H1 (cell line): ENCODE data around the gene AEBP1. TPM values are rescaled to one million over a fixed set of nuclear protein-coding genes. Genes with fewer than 3 reads are reported as not detected.

Source experiments
- CTCF ChIA-PET: fragments of 300-600 bp; sonication (Branson Sonifier 250); formaldehyde crosslinking; loops from one replicate; lab custom pipeline; 2021; ENCODE audit not compliant: partially characterized antibody; lab: Charles Lee
- POLR2A ChIA-PET: fragments of 300-600 bp; sonication (Branson Sonifier 250); formaldehyde crosslinking; loops from one replicate; lab custom pipeline; 2021; ENCODE audit warnings: inconsistent platforms; ENCODE audit not compliant: partially characterized antibody; lab: Charles Lee
- DNase-seq, 2 experiments: peaks; one replicate each; pipeline versions ENCODE4 v3.0.0 to v3.0.0-alpha.2; 2010 to 2022; ENCODE audit warnings: low spot score in 2 of 2, low read depth in 1 of 2, mixed read lengths in 1 of 2
- FAIRE-seq: peaks from 2 replicates; lab custom pipeline; 2011; peaks lifted over from hg19 to GRCh38; lab: Jason Lieb, UNC
- H2AFZ ChIP-seq: 2 replicates; pipeline ENCODE4 v1.8.1; 2012; ENCODE audit warnings: low read length, inconsistent platforms
- H2AK5ac ChIP-seq: 2 replicates; pipeline ENCODE4 v1.6.1; 2013; ENCODE audit warnings: low read depth, low read length
- H2BK120ac ChIP-seq: replicated peaks from 2 replicates; pipeline ENCODE3; 2013; ENCODE audit warnings: low read depth, low read length, inconsistent platforms
- H2BK12ac ChIP-seq: 2 replicates; pipeline ENCODE4 v1.6.1; 2013; ENCODE audit warnings: low read depth, low read length
- H2BK15ac ChIP-seq: 2 replicates; pipeline ENCODE4 v1.6.1; 2013; ENCODE audit warnings: low read length
- H2BK20ac ChIP-seq: 2 replicates; pipeline ENCODE4 v1.6.1; 2013; ENCODE audit warnings: low read length
- H2BK5ac ChIP-seq: 2 replicates; pipeline ENCODE4 v1.6.1; 2013; ENCODE audit warnings: low read depth, low read length
- H3K14ac ChIP-seq: 2 replicates; pipeline ENCODE4 v1.6.1; 2013; ENCODE audit warnings: inconsistent platforms; ENCODE audit not compliant: insufficient read length
- H3K18ac ChIP-seq: 2 replicates; pipeline ENCODE4 v1.6.1; 2013; ENCODE audit warnings: low read length; ENCODE audit errors: extremely low read depth
- H3K23ac ChIP-seq: 2 replicates; pipeline ENCODE4 v1.6.1; 2013; ENCODE audit warnings: inconsistent platforms; ENCODE audit not compliant: insufficient read length
- H3K23me2 ChIP-seq: 2 replicates; pipeline ENCODE4 v1.6.1; 2013; ENCODE audit warnings: low read depth, low read length
- H3K27ac ChIP-seq: 2 replicates; pipeline ENCODE4 v1.6.1; 2011; ENCODE audit warnings: low read depth, low read length, inconsistent platforms
- H3K27me3 ChIP-seq, 4 experiments: replicated peaks in 1 of 4; 1 replicate in 1 of 4; 2 replicates in 3 of 4; pipeline versions ENCODE4 v1.6.1 to v1.8.1; 2011 to 2013; ENCODE audit warnings: low read length in 3 of 4, mild to moderate bottlenecking in 3 of 4, inconsistent platforms in 2 of 4, mixed read lengths in 2 of 4, moderate library complexity in 1 of 4; ENCODE audit not compliant: control insufficient read depth in 3 of 4, insufficient read depth in 3 of 4; ENCODE audit errors: extremely low read depth in 1 of 4
- H3K36me3 ChIP-seq, 4 experiments: 2 replicates each; pipeline versions ENCODE4 v1.6.1 to v1.8.1; 2011 to 2013; ENCODE audit warnings: mild to moderate bottlenecking in 4 of 4, low read length in 3 of 4, moderate library complexity in 2 of 4, control low read depth in 1 of 4, inconsistent platforms in 1 of 4; ENCODE audit not compliant: insufficient read depth in 4 of 4, control insufficient read depth in 2 of 4
- H3K4ac ChIP-seq: replicated peaks from 2 replicates; pipeline ENCODE3; 2013; ENCODE audit warnings: low read length, low read depth, mixed read lengths, inconsistent platforms; ENCODE audit not compliant: insufficient read length
- H3K4me1 ChIP-seq, 4 experiments: replicated peaks in 1 of 4; 1 replicate in 1 of 4; 2 replicates in 3 of 4; pipeline versions ENCODE4 v1.6.1 to v1.8.1; 2011 to 2013; ENCODE audit warnings: low read length in 3 of 4, inconsistent platforms in 2 of 4, mixed read lengths in 1 of 4; ENCODE audit not compliant: insufficient read depth in 4 of 4, control insufficient read depth in 3 of 4
- H3K4me2 ChIP-seq, 2 experiments: 2 replicates each; pipeline versions ENCODE4 v1.6.1 to v1.8.1; 2011 to 2013; ENCODE audit warnings: low read depth in 2 of 2, low read length in 2 of 2, control low read depth in 1 of 2, inconsistent platforms in 1 of 2, mild to moderate bottlenecking in 1 of 2; ENCODE audit not compliant: insufficient read depth in 1 of 2
- H3K4me3 ChIP-seq, 4 experiments: fragments of 200-600, 300-600 bp in 1 of 4; sonication (generic), shearing (Covaris generic), sonication (Bioruptor Twin) in 1 of 4; 2 replicates each; pipeline versions ENCODE4 v1.5.1 to v1.8.1; 2011 to 2016; ENCODE audit warnings: low read length in 4 of 4, low read depth in 3 of 4, control low read depth in 2 of 4, inconsistent platforms in 2 of 4, mild to moderate bottlenecking in 2 of 4, mixed read lengths in 1 of 4, moderate library complexity in 1 of 4; ENCODE audit not compliant: insufficient read depth in 2 of 4; ENCODE audit errors: extremely low read depth in 1 of 4
- H3K56ac ChIP-seq: replicated peaks from 2 replicates; pipeline ENCODE3; 2013; ENCODE audit warnings: low read depth, mild to moderate bottlenecking, mixed read lengths, low read length, inconsistent platforms; ENCODE audit not compliant: insufficient read length
- H3K79me1 ChIP-seq: 2 replicates; pipeline ENCODE4 v1.6.1; 2013; ENCODE audit warnings: low read depth, low read length, control low read depth
- H3K79me2 ChIP-seq, 2 experiments: 2 replicates each; pipeline versions ENCODE4 v1.6.1 to v1.8.1; 2012 to 2013; ENCODE audit warnings: low read length in 2 of 2, mild to moderate bottlenecking in 2 of 2, inconsistent platforms in 1 of 2; ENCODE audit not compliant: insufficient read depth in 2 of 2, control insufficient read depth in 1 of 2
- H3K9ac ChIP-seq, 4 experiments: replicated peaks in 1 of 4; 1 replicate in 1 of 4; 2 replicates in 3 of 4; pipeline versions ENCODE4 v1.6.1 to v1.8.1; 2011 to 2013; ENCODE audit warnings: low read depth in 3 of 4, low read length in 3 of 4, control low read depth in 2 of 4, mild to moderate bottlenecking in 2 of 4, moderate library complexity in 2 of 4, inconsistent platforms in 1 of 4; ENCODE audit errors: extremely low read depth in 1 of 4
- H3K9me3 ChIP-seq, 2 experiments: 2 replicates each; pipeline versions ENCODE4 v1.6.1 to v1.8.1; 2012 to 2013; ENCODE audit warnings: mild to moderate bottlenecking in 2 of 2, moderate library complexity in 2 of 2, control low read depth in 1 of 2, inconsistent platforms in 1 of 2, low read depth in 1 of 2, low read length in 1 of 2, mixed read lengths in 1 of 2; ENCODE audit not compliant: insufficient read depth in 2 of 2
- H4K20me1 ChIP-seq, 2 experiments: replicated peaks in 1 of 2; 2 replicates each; pipeline versions ENCODE3 to v1.8.1; 2011 to 2013; ENCODE audit warnings: inconsistent platforms in 2 of 2, low read length in 2 of 2, mild to moderate bottlenecking in 1 of 2; ENCODE audit not compliant: insufficient read depth in 2 of 2, control insufficient read depth in 1 of 2
- H4K5ac ChIP-seq: 2 replicates; pipeline ENCODE4 v1.6.1; 2013; ENCODE audit warnings: low read length, low read depth, mixed read lengths, inconsistent platforms; ENCODE audit not compliant: insufficient read length
- H4K8ac ChIP-seq: 2 replicates; pipeline ENCODE4 v1.8.0; 2013; ENCODE audit warnings: mild to moderate bottlenecking, moderate library complexity, low read length, inconsistent platforms; ENCODE audit not compliant: insufficient read depth; ENCODE audit errors: extremely low read depth
- H4K91ac ChIP-seq: replicated peaks from 2 replicates; pipeline ENCODE3; 2013; ENCODE audit warnings: low read length, mixed read lengths, inconsistent platforms; ENCODE audit not compliant: insufficient read length
- BRCA1 ChIP-seq: IDR thresholded peaks from 2 replicates; pipeline ENCODE4 v1.6.1; 2012; ENCODE audit warnings: low read depth, low read length, improper control_type of control experiment
- HDAC2 ChIP-seq, 2 experiments: fragments of 300-600 bp in 1 of 2; sonication (generic) in 1 of 2; IDR thresholded peaks; 2 replicates each; pipeline ENCODE4 v1.6.1; 2011 to 2012; ENCODE audit warnings: low read depth in 2 of 2, low read length in 2 of 2, mild to moderate bottlenecking in 2 of 2, moderate library complexity in 2 of 2, borderline replicate concordance in 1 of 2, inconsistent platforms in 1 of 2
- JUN ChIP-seq: IDR thresholded peaks from 2 replicates; pipeline ENCODE4 v1.6.1; 2011; ENCODE audit warnings: low read depth, mild to moderate bottlenecking, improper control_type of control experiment, low read length
- NRF1 ChIP-seq: IDR thresholded peaks from 2 replicates; pipeline ENCODE4 v1.6.1; 2011; ENCODE audit warnings: mild to moderate bottlenecking, low read depth, low read length, improper control_type of control experiment
- POLR2A ChIP-seq, 2 experiments: IDR thresholded peaks; 1 replicate in 1 of 2; 2 replicates in 1 of 2; pipeline ENCODE4 v1.6.1; 2011; ENCODE audit warnings: low read depth in 2 of 2, low read length in 2 of 2, mild to moderate bottlenecking in 2 of 2; ENCODE audit errors: control extremely low read depth in 1 of 2
- TBP ChIP-seq: IDR thresholded peaks from 2 replicates; pipeline ENCODE4 v1.6.1; 2011; ENCODE audit warnings: low read depth, low read length, improper control_type of control experiment
- WGBS, 2 experiments: shearing (Covaris generic) in 1 of 2; methylation state at CpG; one replicate each; pipeline versions ENCODE4 v1.1.6 to v1.1.7; 2013 to 2015; ENCODE audit warnings: low lambda C conversion rate in 2 of 2, mixed read lengths in 2 of 2, inconsistent platforms in 1 of 2, low coverage in 1 of 2, missing lambda C conversion rate in 1 of 2; ENCODE audit not compliant: insufficient replicate concordance in 2 of 2, insufficient coverage in 1 of 2, insufficient read length in 1 of 2; ENCODE audit errors: extremely low coverage in 1 of 2, missing lambda C conversion rate in 1 of 2; 5-methylcytosine and 5-hydroxymethylcytosine counted together
- polyA plus RNA-seq, 7 experiments: library from polyadenylated mRNA; depleted of rRNA in 3 of 7; stranded (reverse) in 5 of 7; unstranded in 2 of 7; fragments of >200 nt in 5 of 7; fragments of 200-250 nt in 2 of 7; gene quantifications; 1 replicate in 5 of 7; 2 replicates in 1 of 7; 4 replicates in 1 of 7; pipeline versions ENCODE4 v1.2.1 to v1.2.3, GENCODE V29; 2011 to 2013; ENCODE audit warnings: missing spikeins in 2 of 7, mixed read lengths in 2 of 7
- total RNA-seq: library from RNA; stranded (reverse); fragmentation: NEBNext Ultra II Directional; extraction: Animal tissue kit (Norgen Biotek cat#: 25700); gene quantifications from 2 replicates; pipeline ENCODE4 v1.2.1, GENCODE V29; 2021
- TF ChIP-seq, protein P1 (sequence below): IDR thresholded peaks from 2 replicates; pipeline ENCODE4 v1.6.1; 2011; ENCODE audit warnings: low read length, improper control_type of control experiment
- TF ChIP-seq, protein P2 (sequence below), 3 experiments: IDR thresholded peaks; 1 replicate in 2 of 3; 2 replicates in 1 of 3; pipeline versions ENCODE4 v1.5.1 to v1.6.1; 2011; ENCODE audit warnings: low read length in 3 of 3, mild to moderate bottlenecking in 3 of 3, inconsistent platforms in 2 of 3, low read depth in 1 of 3, moderate library complexity in 1 of 3; ENCODE audit not compliant: insufficient read depth in 1 of 3; ENCODE audit errors: control extremely low read depth in 1 of 3

AEBP1 gene
- total and polyA plus RNA-seq, 2 of the 8 experiments (the other 6 are each of a cell fraction or from before 2014, with no cell fraction given), result 10.4 to 41.2 TPM

DNA sequence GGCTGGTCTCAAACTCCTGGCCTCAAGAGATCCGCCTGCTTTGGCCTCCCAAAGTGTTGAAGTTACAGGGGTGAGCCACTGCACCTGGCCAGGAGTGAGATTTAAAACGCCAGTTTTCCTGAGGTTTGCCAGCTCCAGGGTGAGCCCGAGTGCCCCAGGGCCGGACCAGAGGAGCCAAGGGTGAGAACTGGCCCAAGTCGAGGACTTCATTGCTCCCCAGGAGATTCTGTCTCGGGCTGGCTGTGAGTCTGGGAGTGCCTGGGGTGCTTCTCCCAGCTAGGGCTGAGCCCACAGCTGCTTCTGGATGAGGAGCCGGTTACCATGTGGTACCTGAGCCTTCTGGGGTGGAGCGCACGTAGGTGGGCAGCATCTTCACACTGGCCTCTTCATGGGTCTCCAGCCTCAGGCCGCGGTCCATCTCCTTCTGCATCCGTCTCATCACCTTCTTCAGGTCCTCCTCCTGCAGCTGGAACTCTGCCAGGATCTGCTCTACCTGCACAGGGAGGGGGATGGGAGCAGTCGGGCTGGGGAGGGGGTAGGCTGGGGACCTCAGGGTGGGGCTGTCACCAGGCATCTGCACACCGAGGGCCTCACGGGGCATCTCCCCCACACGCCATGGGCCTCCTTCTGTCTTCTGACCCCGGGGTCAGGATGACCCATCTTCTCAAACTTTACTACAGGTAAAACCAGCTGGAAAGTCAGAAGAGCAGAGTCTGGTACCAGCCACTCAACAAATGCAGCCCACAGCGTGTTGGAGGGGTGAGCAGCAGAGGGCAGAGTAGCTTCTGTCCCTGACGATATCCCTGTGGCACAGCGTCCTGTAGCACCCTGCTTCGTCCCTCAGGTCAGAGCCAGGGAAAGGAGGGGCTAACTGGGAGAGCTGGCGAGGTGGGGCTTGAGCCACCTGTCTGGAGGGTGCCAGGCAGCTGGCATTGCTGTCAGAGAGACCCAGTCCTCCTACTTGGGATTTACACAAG lies 49.1 kb downstream of the AEBP1 start:
- no peak for DNase-seq
- H2BK120ac ChIP-seq, result no peak overlapping the region
- WGBS, 2 experiments, result 78% methylated on average over 21 of the region's 22 CpGs; no CpG with 5 or more reads in 1 of the 2 experiments
- TF ChIP-seq BRCA1, result no peak
- TF ChIP-seq, protein P1, sequence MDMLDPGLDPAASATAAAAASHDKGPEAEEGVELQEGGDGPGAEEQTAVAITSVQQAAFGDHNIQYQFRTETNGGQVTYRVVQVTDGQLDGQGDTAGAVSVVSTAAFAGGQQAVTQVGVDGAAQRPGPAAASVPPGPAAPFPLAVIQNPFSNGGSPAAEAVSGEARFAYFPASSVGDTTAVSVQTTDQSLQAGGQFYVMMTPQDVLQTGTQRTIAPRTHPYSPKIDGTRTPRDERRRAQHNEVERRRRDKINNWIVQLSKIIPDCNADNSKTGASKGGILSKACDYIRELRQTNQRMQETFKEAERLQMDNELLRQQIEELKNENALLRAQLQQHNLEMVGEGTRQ, result no peak
- TF ChIP-seq NRF1, result no peak
- no peak for TF ChIP-seq TBP
- no peak for TF ChIP-seq POLR2A (IDR thresholded peaks at IDR 0.05; ENCODE audit: control extremely low read depth in 1 of 2, low read depth in 2 of 2, low read length in 2 of 2)
- no peak for TF ChIP-seq JUN
- TF ChIP-seq, protein P2, sequence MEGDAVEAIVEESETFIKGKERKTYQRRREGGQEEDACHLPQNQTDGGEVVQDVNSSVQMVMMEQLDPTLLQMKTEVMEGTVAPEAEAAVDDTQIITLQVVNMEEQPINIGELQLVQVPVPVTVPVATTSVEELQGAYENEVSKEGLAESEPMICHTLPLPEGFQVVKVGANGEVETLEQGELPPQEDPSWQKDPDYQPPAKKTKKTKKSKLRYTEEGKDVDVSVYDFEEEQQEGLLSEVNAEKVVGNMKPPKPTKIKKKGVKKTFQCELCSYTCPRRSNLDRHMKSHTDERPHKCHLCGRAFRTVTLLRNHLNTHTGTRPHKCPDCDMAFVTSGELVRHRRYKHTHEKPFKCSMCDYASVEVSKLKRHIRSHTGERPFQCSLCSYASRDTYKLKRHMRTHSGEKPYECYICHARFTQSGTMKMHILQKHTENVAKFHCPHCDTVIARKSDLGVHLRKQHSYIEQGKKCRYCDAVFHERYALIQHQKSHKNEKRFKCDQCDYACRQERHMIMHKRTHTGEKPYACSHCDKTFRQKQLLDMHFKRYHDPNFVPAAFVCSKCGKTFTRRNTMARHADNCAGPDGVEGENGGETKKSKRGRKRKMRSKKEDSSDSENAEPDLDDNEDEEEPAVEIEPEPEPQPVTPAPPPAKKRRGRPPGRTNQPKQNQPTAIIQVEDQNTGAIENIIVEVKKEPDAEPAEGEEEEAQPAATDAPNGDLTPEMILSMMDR (IDR thresholded peaks at IDR 0.05; ENCODE audit: control extremely low read depth in 1 of 3, insufficient read depth in 1 of 3, low read depth in 1 of 3, low read length in 3 of 3), result peak in 2 of 3 experiments; percentile 21 to 35; a peak in 2 of 4 replicates
- TF ChIP-seq HDAC2 (IDR thresholded peaks at IDR 0.05; ENCODE audit: borderline replicate concordance in 1 of 2, low read depth in 2 of 2, low read length in 2 of 2), result no peak

More for the DNA sequence above, 49.1 kb downstream of the AEBP1 start:
- Histone ChIP-seq H2BK12ac (no peak overlapping the region), H3K56ac (no peak overlapping the region), H3K4me2 (no peak overlapping the region), H4K8ac (peak overlapping the region; percentile 80; the same call in 1 of the 2 replicates), H3K27me3 (no peaks in the 10 kb centered on the region; a peak in 2 of 7 replicates), H3K79me1 (no peaks in the 10 kb centered on the region), H3K79me2 (no peaks in the 10 kb centered on the region), H3K4ac (no peak overlapping the region), H4K91ac (no peak overlapping the region), H3K4me1 (no peaks in the 10 kb centered on the region), H3K23me2 (no peaks in the 10 kb centered on the region), H3K9ac (no peak overlapping the region), H3K27ac (no peak overlapping the region), H3K9me3 (no peaks in the 10 kb centered on the region), H2AK5ac (no peak overlapping the region), H2BK15ac (no peak overlapping the region), H3K23ac (no peak overlapping the region), H2BK5ac (no peak overlapping the region), H4K20me1 (no peaks in the 10 kb centered on the region), H2BK20ac (no peak overlapping the region), H3K14ac (no peak overlapping the region), H4K5ac (no peak overlapping the region), H3K18ac (no peak overlapping the region), H2AFZ (no peak overlapping the region), H3K4me3 (no peak overlapping the region), H3K36me3 (no peaks in the 10 kb centered on the region)
- POLR2A ChIA-PET, result no interaction called here
- FAIRE-seq, result no peak
- CTCF ChIA-PET, result interaction anchor here (0.7 to 6.1 kb wide), 17 partner anchors 8 to 87 kb away, joined by 3 to 46 read pairs (median 4); no protein-coding TSS in a partner anchor
